Non-pigmented ciliary epithelial cell (primary cell): ENCODE measurements around the gene NBPF3.
"Not testable (repeated sequence)": the region's sequence is repeated elsewhere in the genome, so short reads cannot be mapped to it uniquely, and the experiment has no call there.

Experiments
- DNase-seq: peaks from one replicate; pipeline ENCODE4 v3.0.0-alpha.2; 2010; ENCODE audit warnings: low read depth

Gene NBPF3

GRCh38 chr1:21438646-21439312, 1.2 kb upstream of the NBPF3 start:
- DNase-seq, result not testable (repeated sequence)

- no peak for DNase-seq
Observed at GRCh38 chr1:21439345-21439720, 604 bp upstream of the NBPF3 start.

- not testable (repeated sequence) for DNase-seq
Observed at GRCh38 chr1:21440630-21441125, 741 bp downstream of the NBPF3 start.

- not testable (repeated sequence) for DNase-seq
Observed at GRCh38 chr1:21446647-21447046, 6.7 kb downstream of the NBPF3 start.

GRCh38 chr1:21447311-21447710, 7.4 kb downstream of the NBPF3 start:
- no peak for DNase-seq

GRCh38 chr1:21449906-21450305, 10.0 kb downstream of the NBPF3 start:
- no peak for DNase-seq

- peak; percentile 67 for DNase-seq
Observed at GRCh38 chr1:21451212-21451611, 11.3 kb downstream of the NBPF3 start.

- no peak for DNase-seq
Observed at GRCh38 chr1:21451981-21452411, 12.1 kb downstream of the NBPF3 start.

GRCh38 chr1:21453964-21454614, 14.2 kb downstream of the NBPF3 start:
- not testable (repeated sequence) for DNase-seq

- DNase-seq, result not testable (repeated sequence)
Observed at GRCh38 chr1:21454904-21455303, 15.0 kb downstream of the NBPF3 start.

GRCh38 chr1:21457654-21458053, 17.7 kb downstream of the NBPF3 start:
- no peak for DNase-seq

- DNase-seq, result not testable (repeated sequence)
Observed at GRCh38 chr1:21465127-21465526, 25.2 kb downstream of the NBPF3 start.

GRCh38 chr1:21467946-21468345, 28.0 kb downstream of the NBPF3 start:
- DNase-seq, result not testable (repeated sequence)

- DNase-seq, result no peak
Observed at GRCh38 chr1:21468599-21468998, 28.7 kb downstream of the NBPF3 start.

GRCh38 chr1:21469581-21469980, 29.6 kb downstream of the NBPF3 start:
- DNase-seq, result no peak

- no peak for DNase-seq
Observed at GRCh38 chr1:21472861-21473260, 32.9 kb downstream of the NBPF3 start.

- DNase-seq, result no peak
Observed at GRCh38 chr1:21478356-21478755, 38.4 kb downstream of the NBPF3 start.

- DNase-seq, result not testable (repeated sequence)
Observed at GRCh38 chr1:21483881-21484280, 43.9 kb downstream of the NBPF3 start.

GRCh38 chr1:21489146-21489545, 49.2 kb downstream of the NBPF3 start:
- no peak for DNase-seq

GRCh38 chr1:21490774-21491487, 51.0 kb downstream of the NBPF3 start:
- no peak for DNase-seq

- no peak for DNase-seq
Observed at GRCh38 chr1:21491488-21492355, 51.8 kb downstream of the NBPF3 start.

- DNase-seq, result no peak
Observed at GRCh38 chr1:21492356-21492625, 52.4 kb downstream of the NBPF3 start.
